Measurements from ENCODE around the gene SSBP2. TPM values are rescaled to one million over a fixed set of nuclear protein-coding genes. Genes with fewer than 3 reads are reported as not detected.

The SSBP2 gene
- total and polyA plus RNA-seq, 2 of the 8 experiments (the other 6 are each of a cell fraction or from before 2014, with no cell fraction given) = 21.5 to 36.2 TPM

DNA sequence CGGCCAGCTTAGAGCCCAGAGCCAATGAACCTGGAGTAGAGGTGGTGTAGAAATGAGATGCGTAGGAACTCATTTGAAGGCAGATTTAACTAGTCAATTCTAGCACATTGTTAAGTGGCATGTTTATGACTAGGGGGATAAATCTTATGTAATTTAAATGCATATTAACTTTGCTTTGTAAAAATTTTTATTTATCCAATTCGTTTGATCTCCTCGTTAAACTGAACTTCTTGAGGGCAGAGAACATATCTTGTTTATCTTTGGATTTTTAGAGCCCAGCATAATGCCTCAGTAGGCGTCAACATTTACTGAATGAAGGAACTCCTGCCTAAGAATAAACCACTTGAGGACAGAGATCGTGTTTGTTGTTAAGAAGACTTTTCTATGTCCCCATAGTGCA lies 315.9 kb downstream of the SSBP2 start (continued):
- no peak for TF ChIP-seq EP300 (IDR thresholded peaks at IDR 0.05; ENCODE audit: borderline replicate concordance in 1 of 2, low read depth in 2 of 2, low read length in 2 of 2)
- no peak for TF ChIP-seq RXRA (IDR thresholded peaks at IDR 0.05; ENCODE audit: insufficient read depth, low read depth, low read length)
- no peak for TF ChIP-seq SP4 (IDR thresholded peaks at IDR 0.05; ENCODE audit: low read length)
- TF ChIP-seq ZNF274 (IDR thresholded peaks at IDR 0.05; ENCODE audit: borderline replicate concordance, extremely low read depth, low read length) = no peak
- no peak for TF ChIP-seq BCL11A (IDR thresholded peaks at IDR 0.05; ENCODE audit: low read depth in 2 of 2, low read length in 2 of 2)
- no peak for TF ChIP-seq ATF2 (IDR thresholded peaks at IDR 0.05; ENCODE audit: low read length)
